RWPE1 (cell line): Measurements from ENCODE around the gene MYO18B.

Source experiments
- CTCF ChIA-PET: fragments of 350-600 bp; sonication (Branson Sonifier 250); formaldehyde crosslinking; extraction: SDS; loops from one replicate; lab custom pipeline; 2021; lab: Yijun Ruan, JAX
- POLR2A ChIA-PET: fragments of 400-600 bp; formaldehyde crosslinking; extraction: SDS; loops from one replicate; lab custom pipeline; 2020; ENCODE audit warnings: antibody characterized with exemption; ENCODE audit not compliant: low non-redundant PET; lab: Yijun Ruan, JAX
- DNase-seq: peaks from one replicate; pipeline ENCODE4 v3.0.0; 2012; ENCODE audit warnings: low spot score
- H3K27ac ChIP-seq: fragments of 450-650 bp; 2 replicates; pipeline ENCODE4 v1.5.1; 2017
- TF ChIP-seq, protein P1 (sequence below): fragments of 450-650 bp; conservative IDR thresholded peaks from 2 replicates; pipeline ENCODE4 v1.5.1; 2017; ENCODE audit warnings: low read depth, mild to moderate bottlenecking

MYO18B gene

DNA sequence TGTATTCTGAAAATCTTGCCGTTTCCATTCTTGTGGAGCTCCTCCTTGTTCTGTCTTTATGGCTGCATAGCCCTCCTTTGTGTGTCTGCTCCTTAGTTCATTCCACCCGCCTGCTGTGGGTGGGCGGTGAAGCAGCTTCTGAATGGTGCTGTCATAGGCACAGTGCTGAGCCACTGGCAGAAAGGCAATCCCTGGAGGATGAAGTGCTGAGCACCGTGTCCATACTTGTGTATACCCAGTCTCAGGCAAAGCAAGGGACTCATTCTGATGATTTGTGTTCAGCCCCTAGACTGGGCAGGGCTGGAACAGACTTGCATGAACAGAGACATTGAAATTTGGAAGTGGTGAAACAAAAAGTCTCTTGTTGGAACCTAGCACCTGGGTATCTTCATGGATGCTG lies 134.9 kb downstream of the MYO18B start:
- DNase-seq: no peak
- TF ChIP-seq, protein P1, sequence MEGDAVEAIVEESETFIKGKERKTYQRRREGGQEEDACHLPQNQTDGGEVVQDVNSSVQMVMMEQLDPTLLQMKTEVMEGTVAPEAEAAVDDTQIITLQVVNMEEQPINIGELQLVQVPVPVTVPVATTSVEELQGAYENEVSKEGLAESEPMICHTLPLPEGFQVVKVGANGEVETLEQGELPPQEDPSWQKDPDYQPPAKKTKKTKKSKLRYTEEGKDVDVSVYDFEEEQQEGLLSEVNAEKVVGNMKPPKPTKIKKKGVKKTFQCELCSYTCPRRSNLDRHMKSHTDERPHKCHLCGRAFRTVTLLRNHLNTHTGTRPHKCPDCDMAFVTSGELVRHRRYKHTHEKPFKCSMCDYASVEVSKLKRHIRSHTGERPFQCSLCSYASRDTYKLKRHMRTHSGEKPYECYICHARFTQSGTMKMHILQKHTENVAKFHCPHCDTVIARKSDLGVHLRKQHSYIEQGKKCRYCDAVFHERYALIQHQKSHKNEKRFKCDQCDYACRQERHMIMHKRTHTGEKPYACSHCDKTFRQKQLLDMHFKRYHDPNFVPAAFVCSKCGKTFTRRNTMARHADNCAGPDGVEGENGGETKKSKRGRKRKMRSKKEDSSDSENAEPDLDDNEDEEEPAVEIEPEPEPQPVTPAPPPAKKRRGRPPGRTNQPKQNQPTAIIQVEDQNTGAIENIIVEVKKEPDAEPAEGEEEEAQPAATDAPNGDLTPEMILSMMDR: no peak
- H3K27ac ChIP-seq: no peak overlapping the region
- CTCF ChIA-PET: no interaction called here
- POLR2A ChIA-PET: no interaction called here

DNA sequence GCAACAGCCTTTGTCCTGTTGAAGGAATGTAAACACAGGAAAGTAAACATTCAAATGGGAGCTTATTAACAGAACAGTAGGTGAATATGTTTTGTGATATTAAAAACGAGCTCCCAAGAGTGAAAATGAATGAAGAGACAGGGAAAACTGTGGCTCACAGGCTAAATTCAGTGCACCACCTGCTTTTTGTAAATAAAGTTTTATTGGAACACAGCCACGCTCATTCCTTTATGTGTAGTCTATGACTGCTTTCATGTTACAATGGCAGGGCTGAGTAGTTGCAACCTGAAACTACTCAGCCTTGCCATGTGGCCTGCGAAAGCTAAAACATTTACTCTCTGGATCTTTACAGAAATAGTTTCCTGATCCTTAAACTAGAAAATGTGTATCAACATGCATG lies 136.9 kb downstream of the MYO18B start:
- ChIA-PET POLR2A (no interaction called here), CTCF (no interaction called here)
- no peak for DNase-seq
- TF ChIP-seq, protein P1: no peak
- no peak overlapping the region for H3K27ac ChIP-seq

DNA sequence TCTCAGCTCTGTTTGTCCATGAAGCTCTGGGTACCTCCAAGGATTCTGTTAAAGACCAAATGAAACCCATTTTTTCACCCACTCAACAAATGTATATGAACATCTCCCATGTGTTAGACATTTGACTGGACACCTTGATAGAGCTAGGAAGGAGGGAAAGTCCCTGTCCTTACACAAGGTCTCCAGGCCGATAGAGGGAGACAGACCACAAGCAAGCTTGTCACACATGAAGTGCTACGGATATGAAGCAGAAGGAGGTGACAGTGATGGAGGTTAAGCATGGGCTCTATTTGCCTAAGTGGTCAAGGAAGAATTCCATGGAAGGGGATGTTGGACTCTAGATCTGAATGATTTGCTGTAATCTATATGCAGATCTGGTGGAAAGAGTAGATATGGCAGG lies 138.5 kb downstream of the MYO18B start:
- CTCF ChIA-PET: no interaction called here
- no peak for DNase-seq

DNA sequence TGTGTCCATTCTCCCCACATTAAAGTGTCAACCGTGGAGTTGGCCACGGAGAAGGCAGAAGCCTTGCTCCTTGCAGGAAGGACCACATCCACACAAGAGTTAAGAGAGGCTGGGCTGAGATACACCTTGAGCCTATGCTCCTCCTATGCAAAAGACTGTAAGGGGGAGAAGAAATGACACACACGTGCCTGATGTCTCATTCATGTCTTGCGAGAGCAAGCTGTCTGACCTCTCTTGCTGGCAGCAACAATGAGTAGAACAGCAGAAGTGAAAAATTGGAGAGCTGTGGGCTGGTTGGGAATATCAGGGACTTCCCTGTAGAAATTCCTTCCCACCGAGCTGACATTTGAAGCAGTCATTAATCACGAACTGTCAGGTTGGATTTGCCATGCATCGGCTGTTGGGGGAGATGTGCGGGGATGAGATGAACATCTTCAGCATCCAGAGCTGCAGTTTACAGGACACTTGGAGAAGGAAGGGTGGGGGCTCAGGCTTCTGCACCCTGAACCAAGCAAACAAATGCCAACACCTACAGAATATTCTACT lies 139.3 kb downstream of the MYO18B start:
- no peak overlapping the region for H3K27ac ChIP-seq
- TF ChIP-seq, protein P1: no peak
- no peak for DNase-seq
- POLR2A ChIA-PET: no interaction called here
- CTCF ChIA-PET: interaction anchor here (0.7 kb wide), 1 partner anchor 385 kb away, joined by 4 read pairs; no protein-coding TSS in a partner anchor

More for the DNA sequence above, 138.5 kb downstream of the MYO18B start:
- POLR2A ChIA-PET: no interaction called here
- TF ChIP-seq, protein P1: no peak
- H3K27ac ChIP-seq: no peak overlapping the region

DNA sequence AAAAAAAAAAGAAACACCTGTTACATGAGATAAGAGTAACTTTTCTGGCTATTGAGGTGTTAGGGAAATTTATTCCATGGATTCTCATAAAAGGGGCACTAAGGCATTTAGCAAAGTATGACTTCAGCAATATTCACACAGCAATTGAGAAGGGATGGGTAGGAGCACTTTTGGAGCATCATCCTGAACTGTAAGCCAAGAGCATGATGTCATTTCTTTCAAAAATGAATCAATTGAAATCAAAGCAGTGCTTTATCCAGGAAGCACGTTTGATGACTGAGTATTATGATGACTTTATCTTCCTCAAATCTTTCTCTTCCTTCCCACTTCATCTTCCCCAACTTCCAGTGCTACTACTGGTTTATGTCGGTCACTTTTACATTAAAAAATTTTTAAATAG lies 140.4 kb downstream of the MYO18B start:
- TF ChIP-seq, protein P1: no peak
- no peak overlapping the region for H3K27ac ChIP-seq
- no peak for DNase-seq
- CTCF ChIA-PET: no interaction called here
- POLR2A ChIA-PET: no interaction called here

DNA sequence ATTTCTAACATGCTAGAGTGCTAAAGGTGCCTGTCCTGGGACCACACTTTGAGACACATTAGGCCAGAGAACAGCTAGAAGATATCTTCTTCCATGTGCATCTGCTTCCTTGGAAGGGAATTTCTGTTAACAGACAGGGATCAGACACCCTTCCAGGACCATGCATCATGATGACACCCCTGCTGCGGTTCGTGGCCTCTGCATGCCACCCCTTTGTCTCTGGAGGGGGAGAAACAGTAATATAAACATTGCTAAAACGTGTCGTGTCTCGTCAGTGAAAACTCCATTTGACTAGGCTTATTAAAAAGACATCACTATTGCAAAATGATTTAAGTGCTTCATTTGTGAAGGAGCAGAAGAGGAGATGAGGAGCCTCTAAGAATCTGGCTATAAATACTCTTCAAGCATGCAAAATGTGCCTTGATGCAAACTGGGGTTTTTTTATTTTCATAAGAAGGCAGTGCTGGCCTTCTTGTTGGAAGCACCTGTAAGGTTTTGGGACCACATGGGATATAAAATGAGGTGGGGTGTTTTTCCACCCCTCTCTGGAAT lies 141.6 kb downstream of the MYO18B start:
- ChIA-PET POLR2A (no interaction called here), CTCF (no interaction called here)
- no peak overlapping the region for H3K27ac ChIP-seq
- no peak for DNase-seq
- TF ChIP-seq, protein P1: no peak
